Measurements from ENCODE around the gene CLCN6. TPM values are rescaled to one million over a fixed set of nuclear protein-coding genes. Genes with fewer than 3 reads are reported as not detected.

Gene CLCN6
- total and polyA plus RNA-seq, 2 of the 8 experiments (the other 6 are each of a cell fraction or from before 2014, with no cell fraction given), result 15.7 to 26.0 TPM

DNA sequence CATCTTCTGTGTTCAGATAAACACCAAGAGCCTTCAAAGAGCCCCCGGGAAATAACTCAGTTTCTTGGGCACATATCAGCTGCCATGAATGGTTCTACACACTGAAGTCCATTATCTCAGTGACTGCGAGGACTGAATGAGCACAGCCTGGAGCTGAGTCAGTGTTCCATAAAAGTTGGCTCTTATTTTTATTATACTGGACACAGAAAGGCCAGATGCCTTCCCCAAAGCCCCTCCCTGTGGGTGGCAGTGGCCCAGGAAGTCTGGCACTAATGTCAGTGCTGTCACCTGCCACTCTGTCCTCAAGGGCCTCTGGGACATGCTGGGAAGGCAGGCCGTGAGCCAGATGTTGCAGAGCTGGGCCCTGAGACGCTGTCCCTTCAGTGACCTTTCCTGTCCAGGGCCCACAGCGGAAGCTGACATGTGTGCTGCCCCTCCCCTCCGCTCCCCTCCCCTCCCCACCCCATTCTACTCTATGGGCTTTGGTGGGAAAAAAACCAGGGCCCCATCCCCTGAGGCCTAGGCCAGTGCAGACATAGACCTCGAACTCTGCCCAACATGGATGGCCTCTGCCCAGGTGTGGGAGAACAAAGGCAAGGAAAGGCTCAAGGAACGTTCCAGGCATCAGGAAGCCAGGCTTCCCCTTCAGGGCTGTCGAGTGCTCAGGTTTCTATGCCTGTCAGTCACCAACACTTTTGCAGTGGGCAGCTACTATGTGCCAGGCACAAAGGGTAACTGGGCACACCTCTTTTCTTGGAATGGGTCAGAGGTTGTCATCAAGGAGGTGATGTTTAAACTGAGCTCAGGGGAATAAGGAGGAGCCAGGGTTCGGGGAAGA is 75.1 kb downstream of the CLCN6 start (continued):
- TF ChIP-seq CHD1 (IDR thresholded peaks at IDR 0.05; ENCODE audit: low read depth, low read length) (no peak), NANOG (IDR thresholded peaks at IDR 0.05; ENCODE audit: insufficient read depth, low read depth, low read length, poor library complexity, severe bottlenecking) (no peak), ZNF274 (IDR thresholded peaks at IDR 0.05; ENCODE audit: borderline replicate concordance, extremely low read depth, low read length) (no peak)
